Measurements from ENCODE around the gene CNFN. TPM values are rescaled to one million over a fixed set of nuclear protein-coding genes. Genes with fewer than 3 reads are reported as not detected.
A peak's percentile ranks its signal among the peaks of the same experiment; 100 is the strongest.

The CNFN gene
- total RNA-seq, 2 experiments from 2014 or later = 0.95 TPM; not detected in 1

- POLR2A ChIA-PET = no interaction called here
- peak; percentile 74 for DNase-seq (ENCODE audit: low spot score)
- CTCF ChIA-PET (ENCODE audit: unreplicated experiment) = no interaction called here
- Histone ChIP-seq H3K79me2 (ENCODE audit: insufficient read depth, low read depth, low read length) (no peaks in the 10 kb centered on the region), H3K36me3 (ENCODE audit: insufficient read depth, low read length) (no peaks in the 10 kb centered on the region), H2AFZ (ENCODE audit: low read length) (peak overlapping the region; percentile 80), H3K9me2 (ENCODE audit: insufficient read depth, low read length) (no peaks in the 10 kb centered on the region), H3K4me2 (ENCODE audit: low read length) (peak overlapping the region; percentile 28; the same call in 1 of the 2 replicates), H3K9me3 (ENCODE audit: low read length) (no peaks in the 10 kb centered on the region), H3K4me1 (ENCODE audit: insufficient read depth, low read length, poor library complexity, severe bottlenecking) (peaks cover 15% of the 10 kb centered on the region), H3K27ac (ENCODE audit: low read depth, low read length, poor library complexity, severe bottlenecking) (no peak overlapping the region), H4K20me1 (ENCODE audit: insufficient read depth, low read length) (no peaks in the 10 kb centered on the region), H3K4me3 (ENCODE audit: low read depth, low read length, poor library complexity, severe bottlenecking) (no peak overlapping the region)
- peak; percentile 95 for TF ChIP-seq CTCF (conservative IDR thresholded peaks at IDR 0.05; ENCODE audit: low read length)
- TF ChIP-seq EZH2phosphoT487 (IDR thresholded peaks at IDR 0.05; ENCODE audit: borderline replicate concordance, low read depth, low read length) = no peak
- intact Hi-C loops (cut with micrococcal nuclease; ENCODE audit: unreplicated experiment) = loop anchor here (1.0 kb wide), 1 partner anchor 13 kb away; no protein-coding TSS in a partner anchor
- no TSS peak for BruUV-seq (replicated peaks)
Observed at GRCh38 chr19:42433503-42434260, 43.6 kb upstream of the CNFN start.

GRCh38 chr19:42431486-42431885 is 41.4 kb upstream of the CNFN start:
- H2AFZ ChIP-seq (ENCODE audit: low read length) = peak overlapping the region; percentile 49; the same call in 1 of the 2 replicates
- no peaks in the 10 kb centered on the region for H3K9me3 ChIP-seq (ENCODE audit: low read length)
- no peaks in the 10 kb centered on the region for H3K79me2 ChIP-seq (ENCODE audit: insufficient read depth, low read depth, low read length)
- H3K4me1 ChIP-seq (ENCODE audit: insufficient read depth, low read length, poor library complexity, severe bottlenecking) = peaks cover 23% of the 10 kb centered on the region
- intact Hi-C loops (cut with micrococcal nuclease; ENCODE audit: unreplicated experiment) = no loop called here
- no peak overlapping the region for H3K4me3 ChIP-seq (ENCODE audit: low read depth, low read length, poor library complexity, severe bottlenecking)
- H3K9me2 ChIP-seq (ENCODE audit: insufficient read depth, low read length) = no peaks in the 10 kb centered on the region
- DNase-seq (ENCODE audit: low spot score) = no peak
- H3K4me2 ChIP-seq (ENCODE audit: low read length) = no peak overlapping the region
- TF ChIP-seq CTCF (conservative IDR thresholded peaks at IDR 0.05; ENCODE audit: low read length) (no peak), EZH2phosphoT487 (IDR thresholded peaks at IDR 0.05; ENCODE audit: borderline replicate concordance, low read depth, low read length) (no peak)
- BruUV-seq (replicated peaks) = no TSS peak
- no peaks in the 10 kb centered on the region for H4K20me1 ChIP-seq (ENCODE audit: insufficient read depth, low read length)
- H3K27ac ChIP-seq (ENCODE audit: low read depth, low read length, poor library complexity, severe bottlenecking) = no peak overlapping the region
- H3K36me3 ChIP-seq (ENCODE audit: insufficient read depth, low read length) = no peaks in the 10 kb centered on the region
- ChIA-PET CTCF (ENCODE audit: unreplicated experiment) (no interaction called here), POLR2A (no interaction called here)

GRCh38 chr19:42428676-42429075 is 38.6 kb upstream of the CNFN start:
- POLR2A ChIA-PET = no interaction called here
- Histone ChIP-seq H4K20me1 (ENCODE audit: insufficient read depth, low read length) (no peaks in the 10 kb centered on the region), H3K27ac (ENCODE audit: low read depth, low read length, poor library complexity, severe bottlenecking) (no peak overlapping the region), H3K4me3 (ENCODE audit: low read depth, low read length, poor library complexity, severe bottlenecking) (no peak overlapping the region), H3K9me2 (ENCODE audit: insufficient read depth, low read length) (no peaks in the 10 kb centered on the region), H3K4me2 (ENCODE audit: low read length) (no peak overlapping the region), H3K79me2 (ENCODE audit: insufficient read depth, low read depth, low read length) (no peaks in the 10 kb centered on the region), H2AFZ (ENCODE audit: low read length) (no peak overlapping the region), H3K9me3 (ENCODE audit: low read length) (no peaks in the 10 kb centered on the region), H3K36me3 (ENCODE audit: insufficient read depth, low read length) (no peaks in the 10 kb centered on the region), H3K4me1 (ENCODE audit: insufficient read depth, low read length, poor library complexity, severe bottlenecking) (peaks cover 44% of the 10 kb centered on the region)
- intact Hi-C loops (cut with micrococcal nuclease; ENCODE audit: unreplicated experiment) = no loop called here
- BruUV-seq (replicated peaks) = no TSS peak
- no peak for DNase-seq (ENCODE audit: low spot score)
- no peak for TF ChIP-seq CTCF (conservative IDR thresholded peaks at IDR 0.05; ENCODE audit: low read length)
- TF ChIP-seq EZH2phosphoT487 (IDR thresholded peaks at IDR 0.05; ENCODE audit: borderline replicate concordance, low read depth, low read length) = no peak
- CTCF ChIA-PET (ENCODE audit: unreplicated experiment) = no interaction called here
